SU-DHL-6 (cell line): ENCODE measurements around the gene HS3ST3A1.

Experiments used
- H2AFZ ChIP-seq: fragments of 200-600 bp; sonication (generic); 2 replicates; pipeline ENCODE4 v1.6.1; 2014; ENCODE audit warnings: low read depth, mild to moderate bottlenecking, moderate library complexity, mixed read lengths, antibody characterized with exemption, low read length; ENCODE audit not compliant: severe bottlenecking
- H3F3A ChIP-seq: fragments of 200-600 bp; shearing (Covaris generic); 2 replicates; pipeline ENCODE4 v1.6.0; 2016; ENCODE audit warnings: antibody characterized with exemption, mild to moderate bottlenecking; ENCODE audit not compliant: insufficient read depth
- H3K27ac ChIP-seq: fragments of 200-600 bp; sonication (generic); 2 replicates; pipeline ENCODE4 v1.5.1; 2016; ENCODE audit warnings: low read depth, mild to moderate bottlenecking, low read length, moderate library complexity, mixed read lengths
- H3K27me3 ChIP-seq: fragments of 200-600 bp; sonication (generic), shearing (Covaris generic); 2 replicates; pipeline ENCODE4 v1.6.0; 2014; ENCODE audit warnings: mild to moderate bottlenecking, low read length
- H3K36me3 ChIP-seq: fragments of 200-600 bp; sonication (generic); 2 replicates; pipeline ENCODE4 v1.6.1; 2014; ENCODE audit warnings: mild to moderate bottlenecking, low read length, mixed read lengths
- H3K4me2 ChIP-seq: fragments of 300-600, 200-600 bp; shearing (Covaris generic), sonication (generic); 2 replicates; pipeline ENCODE4 v1.6.0; 2014; ENCODE audit warnings: low read length, low read depth, mild to moderate bottlenecking; ENCODE audit not compliant: poor library complexity, severe bottlenecking
- H3K4me3 ChIP-seq: fragments of 200-600 bp; sonication (generic); 2 replicates; pipeline ENCODE4 v1.5.1; 2014; ENCODE audit warnings: antibody characterized with exemption, low read length, mild to moderate bottlenecking, mixed read lengths; ENCODE audit not compliant: insufficient read depth, poor library complexity, severe bottlenecking
- H3K79me2 ChIP-seq: fragments of 200-600 bp; sonication (generic); 2 replicates; pipeline ENCODE4 v1.6.1; 2014; ENCODE audit warnings: mild to moderate bottlenecking, low read length, moderate library complexity; ENCODE audit not compliant: insufficient read depth
- H3K9ac ChIP-seq: fragments of 200-600 bp; sonication (generic); 2 replicates; pipeline ENCODE4 v1.7.0; 2014; ENCODE audit warnings: mild to moderate bottlenecking, low read length
- H3K9me2 ChIP-seq: fragments of 200-600 bp; sonication (generic); replicated peaks from 2 replicates; pipeline ENCODE4 v1.6.1; 2014; ENCODE audit warnings: low read length; ENCODE audit not compliant: insufficient read depth
- H3K9me3 ChIP-seq: fragments of 200-600 bp; sonication (generic); 2 replicates; pipeline ENCODE4 v1.6.1; 2014; ENCODE audit warnings: low read length, mixed read lengths; ENCODE audit not compliant: insufficient read depth
- H4K20me1 ChIP-seq: fragments of 200-600 bp; sonication (generic); 2 replicates; pipeline ENCODE4 v1.6.1; 2014; ENCODE audit warnings: low read depth, mild to moderate bottlenecking, antibody characterized with exemption, low read length, moderate library complexity, mixed read lengths
- EZH2phosphoT487 ChIP-seq: fragments of 200-600 bp; sonication (generic), shearing (Covaris generic); conservative IDR thresholded peaks from 2 replicates; pipeline ENCODE4 v1.6.1; 2018; ENCODE audit warnings: mild to moderate bottlenecking, antibody characterized with exemption, low read length, moderate library complexity, mixed read lengths
- TF ChIP-seq, protein P1 (sequence below): fragments of 200-600 bp; sonication (generic); IDR thresholded peaks from one replicate; pipeline ENCODE4 v1.5.1; 2017; ENCODE audit warnings: antibody characterized with exemption, mild to moderate bottlenecking, low read length, moderate library complexity; ENCODE audit not compliant: insufficient read depth, poor library complexity, severe bottlenecking

The HS3ST3A1 gene

DNA sequence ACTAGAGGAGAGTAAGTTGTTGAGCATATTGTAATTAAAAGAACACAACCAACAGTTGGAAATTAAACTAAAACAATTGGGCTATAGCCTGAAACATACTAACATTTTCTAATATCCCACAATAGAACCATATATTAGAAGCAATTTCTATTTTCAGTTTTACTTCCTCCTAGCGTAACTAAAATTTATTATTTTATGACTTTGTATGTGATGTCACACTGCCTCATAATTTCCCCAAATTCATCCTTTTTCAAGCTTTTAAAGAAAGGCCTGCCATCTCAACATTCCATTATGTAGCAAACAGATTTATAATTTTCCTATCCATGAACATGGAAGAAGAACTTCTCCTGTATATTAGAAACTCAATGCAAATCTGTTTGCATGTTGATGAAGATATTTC lies 110.2 kb downstream of the HS3ST3A1 start:
- Histone ChIP-seq H3K9me2 (no peaks in the 10 kb centered on the region), H3K9ac (no peak overlapping the region), H3K79me2 (no peaks in the 10 kb centered on the region), H3F3A (no peaks in the 10 kb centered on the region), H3K27ac (no peak overlapping the region), H3K9me3 (no peaks in the 10 kb centered on the region), H3K4me2 (no peak overlapping the region), H4K20me1 (no peaks in the 10 kb centered on the region), H3K27me3 (no peaks in the 10 kb centered on the region), H3K36me3 (no peaks in the 10 kb centered on the region), H3K4me3 (no peak overlapping the region), H2AFZ (no peak overlapping the region)
- TF ChIP-seq, protein P1, sequence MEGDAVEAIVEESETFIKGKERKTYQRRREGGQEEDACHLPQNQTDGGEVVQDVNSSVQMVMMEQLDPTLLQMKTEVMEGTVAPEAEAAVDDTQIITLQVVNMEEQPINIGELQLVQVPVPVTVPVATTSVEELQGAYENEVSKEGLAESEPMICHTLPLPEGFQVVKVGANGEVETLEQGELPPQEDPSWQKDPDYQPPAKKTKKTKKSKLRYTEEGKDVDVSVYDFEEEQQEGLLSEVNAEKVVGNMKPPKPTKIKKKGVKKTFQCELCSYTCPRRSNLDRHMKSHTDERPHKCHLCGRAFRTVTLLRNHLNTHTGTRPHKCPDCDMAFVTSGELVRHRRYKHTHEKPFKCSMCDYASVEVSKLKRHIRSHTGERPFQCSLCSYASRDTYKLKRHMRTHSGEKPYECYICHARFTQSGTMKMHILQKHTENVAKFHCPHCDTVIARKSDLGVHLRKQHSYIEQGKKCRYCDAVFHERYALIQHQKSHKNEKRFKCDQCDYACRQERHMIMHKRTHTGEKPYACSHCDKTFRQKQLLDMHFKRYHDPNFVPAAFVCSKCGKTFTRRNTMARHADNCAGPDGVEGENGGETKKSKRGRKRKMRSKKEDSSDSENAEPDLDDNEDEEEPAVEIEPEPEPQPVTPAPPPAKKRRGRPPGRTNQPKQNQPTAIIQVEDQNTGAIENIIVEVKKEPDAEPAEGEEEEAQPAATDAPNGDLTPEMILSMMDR = no peak
- no peak for TF ChIP-seq EZH2phosphoT487

DNA sequence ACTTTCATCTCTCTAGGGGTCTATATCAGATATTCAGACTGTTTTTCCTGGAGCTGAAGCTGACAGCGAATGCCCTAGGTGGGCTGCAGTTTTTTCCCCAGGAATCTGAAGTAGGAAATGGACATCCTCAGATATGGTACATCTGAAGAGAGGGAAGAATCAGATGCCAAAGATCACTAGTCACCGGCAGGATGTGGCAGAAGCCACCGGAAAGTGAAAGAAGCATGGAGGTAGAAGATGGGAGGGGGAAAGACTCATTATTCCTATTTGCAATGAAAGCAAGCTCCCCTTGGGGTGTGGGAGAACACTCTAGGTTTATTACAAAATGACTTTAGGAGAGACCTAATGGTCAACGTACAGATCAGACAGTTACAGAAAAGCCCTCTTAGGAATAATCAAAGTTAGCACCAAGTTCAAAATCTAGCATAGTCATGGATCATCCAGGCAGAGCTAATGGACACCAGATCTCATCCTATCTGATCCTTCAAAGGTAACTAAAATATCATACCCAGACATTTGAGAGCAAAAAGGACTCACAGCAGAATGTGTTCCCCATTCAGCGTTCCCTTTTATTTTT lies 110.7 kb downstream of the HS3ST3A1 start:
- Histone ChIP-seq H3K9me2 (no peaks in the 10 kb centered on the region), H2AFZ (no peak overlapping the region), H3K27me3 (no peaks in the 10 kb centered on the region), H3F3A (no peaks in the 10 kb centered on the region), H3K27ac (no peak overlapping the region), H3K36me3 (no peaks in the 10 kb centered on the region), H3K79me2 (no peaks in the 10 kb centered on the region), H3K4me3 (no peak overlapping the region), H3K9me3 (no peaks in the 10 kb centered on the region), H4K20me1 (no peaks in the 10 kb centered on the region), H3K4me2 (no peak overlapping the region), H3K9ac (no peak overlapping the region)
- no peak for TF ChIP-seq EZH2phosphoT487
- TF ChIP-seq, protein P1 = no peak

DNA sequence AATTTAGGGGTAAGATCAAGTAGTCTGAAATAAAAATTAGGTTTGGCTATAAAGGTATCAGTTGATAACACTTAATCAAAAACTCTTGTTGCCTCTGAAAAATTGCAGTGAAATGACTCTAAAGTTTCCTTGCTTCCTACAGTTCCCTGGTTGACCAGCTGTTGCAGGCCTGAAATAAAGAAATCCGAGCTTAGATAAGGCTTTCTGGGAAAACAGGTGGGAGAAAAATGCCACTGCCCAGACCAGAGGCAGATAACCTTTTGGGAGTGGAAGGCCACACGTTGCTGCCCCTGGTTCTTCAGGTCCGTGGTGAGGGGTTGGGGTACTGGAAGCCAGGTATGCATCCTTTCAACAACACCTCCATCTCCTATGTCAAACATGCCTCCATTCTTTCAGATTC lies 111.3 kb downstream of the HS3ST3A1 start:
- H3K27me3 ChIP-seq = no peaks in the 10 kb centered on the region
- no peaks in the 10 kb centered on the region for H3K79me2 ChIP-seq
- H3K4me3 ChIP-seq = no peak overlapping the region
- H3K9ac ChIP-seq = no peak overlapping the region
- H3K4me2 ChIP-seq = no peak overlapping the region
- TF ChIP-seq, protein P1 = no peak
- TF ChIP-seq EZH2phosphoT487 = no peak
- H3K36me3 ChIP-seq = no peaks in the 10 kb centered on the region
- H4K20me1 ChIP-seq = no peaks in the 10 kb centered on the region
- no peaks in the 10 kb centered on the region for H3K9me3 ChIP-seq
- H3F3A ChIP-seq = no peaks in the 10 kb centered on the region
- H2AFZ ChIP-seq = no peak overlapping the region
- H3K27ac ChIP-seq = no peak overlapping the region
- no peaks in the 10 kb centered on the region for H3K9me2 ChIP-seq

DNA sequence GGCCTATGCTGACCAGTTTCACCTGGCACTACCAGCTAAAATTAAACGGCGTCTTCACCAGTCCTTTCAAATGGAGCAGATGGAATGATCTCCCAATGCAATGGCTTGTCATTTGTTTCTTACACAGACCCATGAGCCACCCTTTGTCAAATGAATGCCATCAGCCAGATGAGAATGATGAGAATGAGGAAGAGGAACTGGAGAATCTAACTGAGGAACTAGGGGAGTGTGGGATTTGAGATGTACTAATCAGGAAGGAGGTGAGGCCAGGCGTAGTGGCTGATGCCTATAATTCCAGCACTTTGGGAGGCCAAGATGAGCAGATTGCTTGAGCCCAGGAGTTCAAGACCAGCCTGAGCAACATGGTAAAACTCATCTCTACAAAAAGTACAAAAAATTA lies 116.4 kb downstream of the HS3ST3A1 start:
- Histone ChIP-seq H2AFZ (no peak overlapping the region), H3F3A (no peaks in the 10 kb centered on the region), H3K36me3 (no peaks in the 10 kb centered on the region), H3K27me3 (no peaks in the 10 kb centered on the region), H3K27ac (no peak overlapping the region), H3K9me3 (0 out of 2 replicates have a peak, but pooled peaks cover 5% of the 10 kb centered on the region), H3K9me2 (no peaks in the 10 kb centered on the region), H3K79me2 (no peaks in the 10 kb centered on the region), H3K4me2 (no peak overlapping the region), H4K20me1 (no peaks in the 10 kb centered on the region), H3K4me3 (no peak overlapping the region), H3K9ac (no peak overlapping the region)
- TF ChIP-seq, protein P1 = no peak
- TF ChIP-seq EZH2phosphoT487 = no peak
